RWPE2 (cell line): ENCODE results near the gene DPP10.

ENCODE experiments used
- ATAC-seq: fragments of 200-7000 bp; cut with Tn5 transposase; 3 replicates; pipeline ENCODE4 v1.9.1; 2021; ENCODE audit warnings: low read depth
- DNase-seq: peaks from one replicate; pipeline ENCODE4 v3.0.0-alpha.2; 2020; ENCODE audit warnings: low spot score
- H3K27ac ChIP-seq: fragments of 450-650 bp; 2 replicates; pipeline ENCODE4 v1.5.1; 2017; ENCODE audit warnings: mild to moderate bottlenecking; ENCODE audit not compliant: poor library complexity, severe bottlenecking
- H3K27me3 ChIP-seq: fragments of 250-450 bp; sonication (Bioruptor Pico); 2 replicates; pipeline ENCODE4 v1.5.1; 2021; ENCODE audit warnings: mild to moderate bottlenecking, moderate library complexity; ENCODE audit not compliant: insufficient read depth, poor library complexity, severe bottlenecking
- H3K36me3 ChIP-seq: fragments of 250-450 bp; sonication (Bioruptor Pico); 2 replicates; pipeline ENCODE4 v1.5.1; 2020; ENCODE audit warnings: low read depth, mild to moderate bottlenecking, moderate library complexity
- H3K4me1 ChIP-seq: fragments of 250-450 bp; sonication (Bioruptor Pico); 2 replicates; pipeline ENCODE4 v1.5.1; 2021; ENCODE audit warnings: mild to moderate bottlenecking, moderate library complexity; ENCODE audit not compliant: insufficient read depth, poor library complexity, severe bottlenecking
- H3K4me3 ChIP-seq: fragments of 250-450 bp; sonication (Bioruptor Pico); 2 replicates; pipeline ENCODE4 v1.5.1; 2021; ENCODE audit warnings: mild to moderate bottlenecking, moderate library complexity; ENCODE audit not compliant: severe bottlenecking
- H3K9me3 ChIP-seq: fragments of 250-450 bp; sonication (Bioruptor Pico); 2 replicates; pipeline ENCODE4 v1.5.1; 2021; ENCODE audit warnings: mild to moderate bottlenecking, moderate library complexity; ENCODE audit not compliant: severe bottlenecking
- TF ChIP-seq, protein P1 (sequence below): fragments of 450-650 bp; IDR thresholded peaks from one replicate; pipeline ENCODE4 v1.5.1; 2017; ENCODE audit warnings: mild to moderate bottlenecking, moderate library complexity; ENCODE audit not compliant: poor library complexity, severe bottlenecking

The DPP10 gene

GRCh38 chr2:115654362-115654761 is 1211.9 kb downstream of the DPP10 start:
- H3K27me3 ChIP-seq, result no peaks in the 10 kb centered on the region
- no peak for ATAC-seq
- no peaks in the 10 kb centered on the region for H3K36me3 ChIP-seq
- DNase-seq, result no peak
- H3K27ac ChIP-seq, result no peak overlapping the region
- peaks cover 1% of the 10 kb centered on the region for H3K9me3 ChIP-seq
- no peak overlapping the region for H3K4me3 ChIP-seq
- TF ChIP-seq, protein P1, sequence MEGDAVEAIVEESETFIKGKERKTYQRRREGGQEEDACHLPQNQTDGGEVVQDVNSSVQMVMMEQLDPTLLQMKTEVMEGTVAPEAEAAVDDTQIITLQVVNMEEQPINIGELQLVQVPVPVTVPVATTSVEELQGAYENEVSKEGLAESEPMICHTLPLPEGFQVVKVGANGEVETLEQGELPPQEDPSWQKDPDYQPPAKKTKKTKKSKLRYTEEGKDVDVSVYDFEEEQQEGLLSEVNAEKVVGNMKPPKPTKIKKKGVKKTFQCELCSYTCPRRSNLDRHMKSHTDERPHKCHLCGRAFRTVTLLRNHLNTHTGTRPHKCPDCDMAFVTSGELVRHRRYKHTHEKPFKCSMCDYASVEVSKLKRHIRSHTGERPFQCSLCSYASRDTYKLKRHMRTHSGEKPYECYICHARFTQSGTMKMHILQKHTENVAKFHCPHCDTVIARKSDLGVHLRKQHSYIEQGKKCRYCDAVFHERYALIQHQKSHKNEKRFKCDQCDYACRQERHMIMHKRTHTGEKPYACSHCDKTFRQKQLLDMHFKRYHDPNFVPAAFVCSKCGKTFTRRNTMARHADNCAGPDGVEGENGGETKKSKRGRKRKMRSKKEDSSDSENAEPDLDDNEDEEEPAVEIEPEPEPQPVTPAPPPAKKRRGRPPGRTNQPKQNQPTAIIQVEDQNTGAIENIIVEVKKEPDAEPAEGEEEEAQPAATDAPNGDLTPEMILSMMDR, result no peak
- H3K4me1 ChIP-seq, result no peaks in the 10 kb centered on the region

- no peaks in the 10 kb centered on the region for H3K36me3 ChIP-seq
- H3K4me1 ChIP-seq, result no peaks in the 10 kb centered on the region
- ATAC-seq, result no peak
- no peak overlapping the region for H3K27ac ChIP-seq
- peaks cover 1% of the 10 kb centered on the region for H3K9me3 ChIP-seq
- TF ChIP-seq, protein P1, result no peak
- no peaks in the 10 kb centered on the region for H3K27me3 ChIP-seq
- no peak for DNase-seq
- H3K4me3 ChIP-seq, result no peak overlapping the region
These were observed 1235.7 kb downstream of the DPP10 start for GRCh38 chr2:115678129-115678528.

DNA sequence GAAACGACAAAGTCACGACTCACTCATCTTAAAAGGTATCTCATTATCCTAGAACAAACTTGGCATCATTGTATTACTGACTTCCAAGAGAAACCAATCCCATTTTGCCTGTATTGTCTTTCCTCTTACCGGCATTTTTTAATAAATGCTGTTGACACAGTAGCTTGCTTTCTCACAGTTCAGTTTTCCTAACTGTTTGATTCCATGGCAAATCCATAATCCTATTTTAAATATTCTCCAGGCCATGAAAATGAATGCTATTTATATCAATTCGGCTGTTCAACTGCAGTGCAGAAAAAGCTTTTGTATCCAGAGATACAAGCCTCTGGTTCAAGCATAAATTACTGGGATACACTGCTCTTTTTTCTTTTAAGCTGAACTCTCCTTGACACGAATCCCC is 1241.9 kb downstream of the DPP10 start:
- DNase-seq, result no peak
- TF ChIP-seq, protein P1, result no peak
- no peak for ATAC-seq
- no peak overlapping the region for H3K4me3 ChIP-seq
- no peaks in the 10 kb centered on the region for H3K4me1 ChIP-seq
- H3K36me3 ChIP-seq, result no peaks in the 10 kb centered on the region
- H3K27me3 ChIP-seq, result no peaks in the 10 kb centered on the region
- H3K27ac ChIP-seq, result no peak overlapping the region
- H3K9me3 ChIP-seq, result no peaks in the 10 kb centered on the region

DNA sequence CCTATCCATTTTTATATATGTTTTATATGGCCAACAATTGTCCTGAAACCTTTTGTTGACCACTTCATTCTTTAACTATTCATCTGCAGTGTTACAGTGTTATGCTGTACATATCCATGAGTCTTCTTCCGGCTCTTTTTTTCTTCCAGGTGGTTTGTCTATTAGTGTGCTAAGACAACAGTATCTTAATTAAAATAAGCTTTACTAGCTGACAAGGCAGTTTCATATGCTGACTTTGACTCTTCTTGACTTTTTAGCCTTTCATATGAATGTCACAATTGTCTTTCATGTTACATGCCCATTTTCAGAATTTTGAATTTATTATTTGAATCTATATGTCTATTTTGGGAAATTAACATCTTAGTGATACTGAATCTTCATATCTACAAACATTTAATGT is 1249.0 kb downstream of the DPP10 start:
- Histone ChIP-seq H3K36me3 (no peaks in the 10 kb centered on the region), H3K27ac (no peak overlapping the region), H3K4me3 (no peak overlapping the region), H3K4me1 (no peaks in the 10 kb centered on the region), H3K9me3 (no peaks in the 10 kb centered on the region), H3K27me3 (no peaks in the 10 kb centered on the region)
- TF ChIP-seq, protein P1, result no peak
- no peak for ATAC-seq
- DNase-seq, result no peak

- H3K9me3 ChIP-seq, result no peaks in the 10 kb centered on the region
- TF ChIP-seq, protein P1, result no peak
- ATAC-seq, result no peak
- H3K36me3 ChIP-seq, result no peaks in the 10 kb centered on the region
- H3K4me1 ChIP-seq, result no peaks in the 10 kb centered on the region
- H3K27me3 ChIP-seq, result no peaks in the 10 kb centered on the region
- no peak for DNase-seq
- no peak overlapping the region for H3K27ac ChIP-seq
- H3K4me3 ChIP-seq, result no peak overlapping the region
These were observed 1252.2 kb downstream of the DPP10 start for GRCh38 chr2:115694651-115695050.
